ENCODE results near the gene GADL1.

GADL1 gene

DNA sequence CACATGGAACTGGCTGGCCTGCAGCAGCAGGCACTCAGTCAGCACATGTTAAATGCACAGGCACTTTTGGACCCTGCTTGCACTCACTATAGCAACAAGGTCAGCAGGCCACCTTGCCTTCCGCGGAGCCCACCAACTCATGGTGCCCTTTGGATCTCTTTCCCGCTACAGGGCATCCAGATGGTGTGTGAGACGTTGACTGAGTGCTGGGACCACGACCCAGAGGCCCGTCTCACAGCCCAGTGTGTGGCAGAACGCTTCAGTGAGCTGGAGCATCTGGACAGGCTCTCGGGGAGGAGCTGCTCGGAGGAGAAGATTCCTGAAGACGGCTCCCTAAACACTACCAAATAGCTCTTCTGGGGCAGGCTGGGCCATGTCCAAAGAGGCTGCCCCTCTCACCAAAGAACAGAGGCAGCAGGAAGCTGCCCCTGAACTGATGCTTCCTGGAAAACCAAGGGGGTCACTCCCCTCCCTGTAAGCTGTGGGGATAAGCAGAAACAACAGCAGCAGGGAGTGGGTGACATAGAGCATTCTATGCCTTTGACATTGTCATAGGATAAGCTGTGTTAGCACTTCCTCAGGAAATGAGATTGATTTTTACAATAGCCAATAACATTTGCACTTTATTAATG lies 203.1 kb downstream of the GADL1 start:
- no peak for DNase-seq

DNA sequence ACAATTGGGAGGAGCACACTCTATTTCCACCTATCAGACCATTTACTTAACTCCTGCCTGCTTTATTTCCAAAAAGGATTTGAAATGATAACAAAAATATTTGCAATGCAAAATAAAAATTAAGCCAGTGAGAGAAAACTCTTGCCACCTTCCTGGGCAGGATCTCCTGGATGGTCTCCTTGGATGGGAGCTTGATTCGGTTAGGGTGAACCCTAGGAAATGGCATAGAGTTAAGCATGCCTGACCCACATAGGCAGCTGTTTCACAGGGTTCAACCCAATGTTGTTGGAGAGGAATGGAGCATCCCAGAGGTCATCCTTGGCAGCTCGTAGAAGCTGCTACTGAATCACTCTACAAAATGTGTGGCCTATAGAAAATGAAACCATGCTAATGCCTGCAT lies 204.3 kb downstream of the GADL1 start:
- no peak for DNase-seq

DNA sequence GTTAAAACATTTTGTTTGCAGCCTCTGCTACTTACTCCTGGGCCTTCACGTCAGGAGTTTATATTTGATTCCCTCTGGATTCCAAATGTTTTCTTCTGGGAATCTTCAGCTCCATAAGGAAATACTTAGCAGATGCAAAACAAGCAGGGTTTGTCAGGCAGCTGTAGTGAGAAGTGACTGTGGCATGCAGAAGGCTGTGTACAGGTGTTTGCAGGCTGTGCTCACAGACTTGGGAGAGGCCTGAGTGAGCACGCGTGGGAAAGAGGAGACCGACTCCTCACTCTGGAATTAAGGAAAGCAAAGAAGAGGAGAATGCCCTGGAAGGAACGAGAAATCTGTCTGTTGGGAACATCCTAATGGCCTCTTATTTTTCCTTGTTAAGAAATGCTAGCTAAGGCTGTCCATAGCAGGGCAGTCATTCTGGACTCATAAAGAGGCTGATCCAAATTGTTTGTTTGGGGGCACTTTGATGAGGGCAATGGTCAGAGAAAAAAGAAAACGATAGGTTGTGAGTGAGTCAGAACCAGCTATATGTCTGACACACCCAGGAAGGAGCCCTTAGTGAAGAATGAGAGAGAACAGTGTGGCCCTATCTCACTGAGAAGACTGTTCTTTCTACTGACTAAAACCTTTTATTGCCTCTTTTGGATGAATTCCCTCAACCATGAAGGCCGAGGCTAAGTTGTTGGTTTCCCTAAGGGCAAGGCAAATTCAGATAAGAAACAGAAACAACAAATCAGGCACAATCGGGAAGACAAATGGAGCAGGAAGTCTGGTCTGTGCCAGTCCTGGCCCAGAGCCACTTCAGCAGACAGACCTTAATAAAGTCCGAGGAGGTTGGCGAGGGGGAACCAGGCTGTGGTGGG lies 205.5 kb downstream of the GADL1 start:
- no peak for DNase-seq

DNA sequence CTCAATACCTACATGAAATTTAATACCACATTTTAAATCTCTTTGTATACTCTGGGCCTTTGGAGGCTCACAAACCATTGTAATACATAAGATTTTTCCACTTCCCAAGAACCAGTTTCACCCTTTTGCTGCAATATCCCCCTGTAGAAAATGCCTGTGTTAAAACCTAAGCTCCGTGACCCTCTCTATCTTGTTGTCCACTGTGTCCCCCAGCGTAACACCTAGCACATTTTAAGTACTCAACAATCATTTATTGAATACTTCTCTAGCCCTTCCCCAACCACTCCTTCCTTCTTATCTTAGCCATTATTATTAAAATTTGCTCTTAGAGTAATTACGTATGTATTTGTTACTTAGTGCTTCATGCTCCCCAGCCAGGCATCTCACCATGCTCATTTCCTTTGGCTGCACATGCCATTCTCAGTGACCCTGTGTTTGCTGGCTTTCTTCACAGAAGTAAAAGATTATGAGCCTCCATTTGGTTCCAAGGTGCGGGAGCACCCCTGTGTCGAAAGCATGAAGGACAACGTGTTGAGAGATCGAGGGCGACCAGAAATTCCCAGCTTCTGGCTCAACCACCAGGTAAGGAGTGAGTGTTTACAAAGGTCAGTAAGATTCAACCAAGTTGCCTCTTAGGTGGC lies 206.4 kb downstream of the GADL1 start:
- DNase-seq, result no peak

DNA sequence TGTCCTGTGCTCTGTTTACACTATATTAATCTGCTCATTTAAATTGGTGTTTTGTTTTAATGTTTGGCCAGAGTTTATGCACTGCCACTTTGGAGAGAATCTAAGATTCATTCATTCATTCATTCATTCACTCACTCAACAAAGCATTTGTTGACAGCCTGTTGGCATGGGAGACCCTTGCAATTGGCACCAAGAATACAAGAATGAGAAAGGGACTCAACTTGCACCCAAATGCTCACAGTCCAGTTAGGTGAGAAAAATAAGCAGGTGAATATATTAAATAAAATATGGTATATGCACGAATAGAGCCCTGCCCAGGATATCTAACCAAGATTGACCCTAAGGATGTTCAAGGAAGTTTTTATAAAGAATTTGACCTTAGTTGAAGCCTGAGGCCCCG lies 207.7 kb downstream of the GADL1 start:
- DNase-seq, result no peak

DNA sequence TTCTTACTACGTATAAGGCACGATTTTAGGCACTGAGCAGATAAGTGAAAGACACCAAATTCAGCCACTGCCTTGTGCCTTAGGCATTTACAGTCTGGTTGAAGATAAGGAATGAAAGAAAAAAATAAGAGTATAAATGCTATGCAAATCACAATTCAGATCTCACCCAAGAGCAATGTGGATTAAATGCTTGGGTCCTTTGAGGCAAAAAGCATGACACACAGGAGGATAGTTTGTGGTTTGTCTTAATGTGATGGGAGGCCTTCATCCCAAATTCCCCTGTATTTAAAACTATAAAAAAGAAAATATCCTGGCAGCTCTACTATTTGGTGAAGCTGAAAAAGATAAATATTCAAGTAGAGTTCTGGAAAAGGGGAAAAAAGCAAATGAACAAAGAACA lies 208.3 kb downstream of the GADL1 start:
- DNase-seq, result no peak

DNA sequence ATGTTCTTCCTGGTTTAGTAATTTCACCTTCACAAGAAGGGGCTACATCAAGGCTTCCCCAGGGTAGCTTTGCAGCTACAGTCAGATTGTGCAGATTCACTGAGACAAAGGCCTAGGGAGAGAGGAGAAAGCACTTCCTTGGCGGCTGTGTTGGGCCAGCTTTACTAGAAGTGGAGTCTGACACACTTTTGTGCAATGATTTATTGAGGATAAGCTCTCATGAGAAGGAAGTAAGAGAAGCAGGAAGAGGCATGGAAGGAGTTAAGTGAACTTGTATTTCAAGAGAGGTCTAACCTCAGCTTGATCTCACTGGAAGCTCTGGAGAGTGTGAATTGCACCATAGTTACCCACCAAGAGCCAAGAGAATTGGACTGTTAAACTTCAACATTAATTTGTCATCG lies 209.2 kb downstream of the GADL1 start:
- no peak for DNase-seq

DNA sequence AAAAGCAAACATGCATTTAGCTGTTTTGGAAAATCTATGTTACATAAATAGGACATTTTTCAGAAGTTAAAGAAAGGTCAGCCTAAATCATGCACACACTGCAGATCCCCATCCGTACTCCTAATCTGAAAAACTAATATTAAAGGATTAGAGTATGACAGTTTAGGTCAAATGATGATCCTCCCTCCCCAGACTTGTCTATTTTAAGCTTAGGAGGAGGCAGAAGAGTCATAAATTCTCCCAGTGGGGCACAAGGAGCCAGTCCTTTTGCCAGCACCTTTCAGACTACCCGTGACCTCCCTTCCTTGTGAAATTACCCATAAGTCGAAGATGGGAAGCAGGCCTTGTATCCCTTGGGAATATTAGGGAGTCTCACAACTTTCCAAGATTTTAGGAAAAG lies 210.1 kb downstream of the GADL1 start:
- no peak for DNase-seq

DNA sequence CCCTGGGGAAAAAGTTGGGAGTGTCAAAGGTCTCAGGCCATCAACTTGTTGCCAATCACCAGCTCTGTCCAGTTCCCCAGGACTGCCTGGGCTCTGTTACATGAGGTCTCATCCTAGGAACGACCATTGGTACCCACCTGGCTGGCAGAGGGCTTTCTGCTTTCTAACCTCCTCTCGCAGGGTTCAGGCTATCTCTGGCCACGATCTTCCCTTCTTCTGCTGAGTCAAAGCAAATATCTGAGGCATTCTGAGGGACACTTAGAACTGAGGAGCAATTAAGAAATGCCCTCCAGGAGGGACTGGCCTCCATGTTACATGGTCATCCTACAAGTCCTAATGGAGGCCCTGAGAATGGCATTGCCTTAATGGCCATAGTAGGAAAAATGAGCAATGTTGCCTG lies 210.7 kb downstream of the GADL1 start:
- DNase-seq, result no peak

DNA sequence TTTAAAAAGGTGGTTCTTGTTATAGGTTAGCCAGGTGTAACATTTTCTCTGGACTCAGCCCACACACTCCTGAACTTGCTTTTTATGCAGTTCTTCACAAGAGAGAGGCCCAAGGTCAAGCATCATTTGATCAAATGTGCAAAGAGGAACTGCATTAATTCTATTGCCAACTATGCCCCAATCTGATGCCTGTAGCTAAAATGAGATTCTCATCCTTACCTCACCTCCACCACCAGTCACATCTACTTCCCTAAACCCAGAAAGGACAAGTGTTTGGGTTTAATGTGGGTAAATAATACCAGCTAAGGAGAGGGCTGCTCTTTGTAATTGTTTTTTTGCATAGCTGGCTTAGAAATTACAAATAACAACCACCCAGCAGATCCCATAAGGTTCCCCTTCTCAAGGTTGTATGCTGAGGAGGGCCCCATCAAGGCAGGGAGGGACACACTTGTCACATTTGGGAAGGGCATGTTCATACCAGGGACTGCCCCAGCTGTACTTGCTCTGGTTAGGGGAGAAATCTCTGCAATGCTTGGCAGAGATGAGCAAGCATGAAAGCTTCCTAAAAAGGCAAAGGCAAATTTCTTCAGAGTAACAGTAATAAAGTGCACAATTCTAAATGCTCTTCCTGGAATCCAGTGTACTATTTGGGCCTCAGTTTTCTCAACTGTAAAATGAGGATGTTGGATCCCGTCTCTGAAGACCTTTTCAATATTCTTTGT lies 211.9 kb downstream of the GADL1 start:
- DNase-seq, result no peak

DNA sequence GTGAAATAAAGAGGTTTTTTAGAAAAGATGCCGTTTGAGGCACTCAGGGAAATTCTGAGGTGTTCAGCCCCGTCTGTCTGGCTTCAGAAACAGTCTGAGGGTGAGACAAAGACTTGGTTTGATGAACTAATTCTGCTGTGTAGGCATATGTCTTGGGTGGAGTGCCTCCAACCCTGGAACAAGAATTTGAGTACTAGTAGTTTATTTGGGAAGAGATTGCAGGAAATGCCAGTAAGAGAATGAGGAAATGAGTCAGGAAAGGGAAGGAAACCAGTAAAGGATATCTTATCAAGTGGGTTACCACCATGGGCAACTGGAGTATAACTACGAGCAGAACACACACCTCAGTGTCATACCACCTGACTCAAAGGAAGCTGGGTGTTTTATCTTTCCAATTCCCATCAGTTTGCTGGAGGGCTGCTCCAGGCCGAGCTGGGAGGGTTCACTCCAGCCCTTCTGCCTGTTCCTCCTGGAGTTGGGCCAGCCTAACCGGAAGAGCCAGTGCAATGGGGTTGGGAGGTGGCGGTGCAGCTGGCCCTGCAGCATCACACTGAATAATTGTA lies 212.7 kb downstream of the GADL1 start:
- DNase-seq, result no peak

DNA sequence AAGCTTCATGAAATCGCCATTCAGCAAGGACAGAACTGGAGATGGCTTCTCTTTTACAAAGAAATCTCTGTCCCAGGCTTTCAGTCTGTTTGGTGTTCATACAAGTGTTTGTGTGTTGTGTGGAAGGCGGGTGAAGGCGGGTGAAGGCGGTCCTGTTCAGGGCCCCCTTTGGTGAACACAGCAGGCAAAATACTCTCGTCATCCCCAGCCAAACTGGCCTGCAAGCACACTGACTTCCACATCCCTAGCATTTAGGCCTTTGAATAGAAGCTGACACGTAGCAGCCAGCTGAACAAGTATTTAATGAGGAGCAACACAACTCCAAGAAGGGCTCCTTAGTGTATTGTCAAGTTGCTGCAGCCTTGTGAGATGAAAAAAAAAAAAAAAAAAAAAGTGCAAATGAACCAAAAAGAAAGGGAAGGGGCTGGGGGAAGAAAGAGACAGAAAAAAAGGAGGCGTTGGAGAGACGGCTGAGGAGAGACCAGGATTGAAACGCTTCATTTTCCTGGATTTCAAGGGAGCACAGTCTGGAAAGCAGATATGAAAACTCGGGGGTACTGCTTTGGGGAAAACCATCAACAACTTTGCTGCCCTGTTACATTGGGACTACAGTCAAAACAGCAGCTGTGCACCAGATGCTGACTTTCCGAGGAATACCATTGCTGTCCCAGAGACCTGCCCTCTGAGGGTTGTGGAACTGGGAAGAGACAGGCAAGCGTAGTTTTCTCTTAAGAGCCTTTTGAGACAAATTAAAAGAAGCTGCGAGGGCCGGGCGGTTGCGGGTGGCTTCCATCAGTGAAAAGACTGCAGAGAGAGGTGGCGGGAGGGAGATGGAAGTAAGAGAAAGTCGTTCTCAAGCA lies 213.4 kb downstream of the GADL1 start:
- DNase-seq, result no peak

DNA sequence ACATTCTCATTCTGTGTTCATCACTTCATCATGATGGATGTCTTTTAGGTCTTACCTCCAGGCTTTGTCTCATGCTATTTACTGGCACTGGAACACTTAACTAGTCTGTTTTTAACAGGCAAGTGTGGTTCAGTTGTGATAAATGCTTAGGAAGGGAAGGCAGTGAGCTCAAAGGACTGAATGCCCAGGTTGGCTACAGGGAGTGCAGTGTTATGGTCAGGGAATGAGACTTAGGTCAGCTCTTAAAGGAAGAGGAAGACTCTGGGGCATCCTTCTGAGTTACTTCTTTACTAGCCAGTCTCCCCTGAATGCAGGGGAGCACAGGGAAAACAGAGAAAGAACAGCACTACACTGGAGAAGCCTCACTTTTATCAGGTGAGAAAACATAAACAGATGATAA lies 215.4 kb downstream of the GADL1 start:
- DNase-seq, result no peak

DNA sequence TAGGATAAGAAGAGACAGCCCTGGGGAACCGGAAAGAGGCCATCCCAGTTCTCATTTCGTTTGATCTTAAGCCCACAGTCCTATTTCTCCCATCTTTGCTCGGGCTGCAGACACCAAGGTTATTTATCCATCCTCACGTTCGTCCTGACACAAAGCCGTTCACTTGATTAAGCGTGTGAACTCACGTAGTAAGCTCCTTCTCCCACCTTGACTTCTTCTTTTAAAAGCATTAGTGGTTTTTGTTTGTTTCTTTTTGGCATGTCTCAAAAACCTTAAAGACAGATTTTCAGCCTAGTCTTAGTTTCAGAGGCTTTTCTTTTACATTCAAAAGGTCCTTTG lies 217.1 kb downstream of the GADL1 start:
- DNase-seq, result no peak

DNA sequence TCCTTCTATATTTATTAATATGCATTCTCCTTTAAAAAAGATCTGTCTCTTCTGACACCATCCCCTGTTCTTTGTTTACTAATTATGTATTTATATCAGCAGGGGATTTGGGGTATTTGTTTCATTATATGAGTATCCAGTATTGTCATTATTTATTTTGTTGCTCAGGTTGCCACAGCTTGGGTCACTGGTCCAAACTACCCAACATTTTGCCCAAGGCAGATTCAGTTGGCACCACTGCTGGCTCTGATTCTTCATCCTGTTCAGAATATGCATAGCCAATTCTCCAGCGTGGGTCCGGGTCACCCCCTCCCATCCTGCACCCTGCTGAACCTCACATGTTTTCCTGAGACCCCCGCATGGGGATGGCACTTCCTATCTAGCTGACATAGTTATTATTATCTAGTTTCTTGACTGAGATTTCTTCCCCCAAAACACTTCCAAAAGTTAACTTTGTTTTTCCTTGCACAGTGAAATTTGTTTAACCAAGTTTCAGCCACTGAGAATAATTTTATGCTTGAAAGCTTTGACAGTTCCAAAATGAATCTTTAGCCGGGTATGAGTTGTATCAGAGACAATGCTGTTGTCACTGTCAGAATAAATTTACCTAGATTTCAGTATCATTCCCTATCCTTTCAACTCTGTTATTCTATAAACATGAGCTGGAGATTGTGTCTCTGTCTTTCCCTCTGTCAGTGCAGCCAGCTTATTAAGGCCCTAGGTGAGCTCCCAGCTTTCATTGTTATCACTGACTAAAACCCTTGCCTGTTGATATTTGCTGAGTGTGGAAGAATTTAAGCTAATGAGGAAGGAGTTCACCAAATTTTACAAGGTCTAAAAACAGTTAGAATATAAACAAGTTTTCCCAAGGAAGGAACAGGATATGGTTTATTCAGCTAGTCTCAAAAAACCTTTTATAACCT lies 217.8 kb downstream of the GADL1 start:
- no peak for DNase-seq
